Measurements from ENCODE around the gene PPIC. TPM values are rescaled to one million over a fixed set of nuclear protein-coding genes. Genes with fewer than 3 reads are reported as not detected.

The PPIC gene
- total RNA-seq, 4 donors from 2014 or later = 8.9 to 25.3 (median 10.9) TPM

- H3K4me3 ChIP-seq = no peak overlapping the region
- H3K4me1 ChIP-seq = no peaks in the 10 kb centered on the region
- H3K36me3 ChIP-seq = peaks cover 5% of the 10 kb centered on the region
- H3K27me3 ChIP-seq = no peaks in the 10 kb centered on the region
- TF ChIP-seq EP300 (IDR thresholded peaks at IDR 0.05) = no peak
- TF ChIP-seq POLR2AphosphoS5 (IDR thresholded peaks at IDR 0.05) = no peak
- TF ChIP-seq, protein P1, sequence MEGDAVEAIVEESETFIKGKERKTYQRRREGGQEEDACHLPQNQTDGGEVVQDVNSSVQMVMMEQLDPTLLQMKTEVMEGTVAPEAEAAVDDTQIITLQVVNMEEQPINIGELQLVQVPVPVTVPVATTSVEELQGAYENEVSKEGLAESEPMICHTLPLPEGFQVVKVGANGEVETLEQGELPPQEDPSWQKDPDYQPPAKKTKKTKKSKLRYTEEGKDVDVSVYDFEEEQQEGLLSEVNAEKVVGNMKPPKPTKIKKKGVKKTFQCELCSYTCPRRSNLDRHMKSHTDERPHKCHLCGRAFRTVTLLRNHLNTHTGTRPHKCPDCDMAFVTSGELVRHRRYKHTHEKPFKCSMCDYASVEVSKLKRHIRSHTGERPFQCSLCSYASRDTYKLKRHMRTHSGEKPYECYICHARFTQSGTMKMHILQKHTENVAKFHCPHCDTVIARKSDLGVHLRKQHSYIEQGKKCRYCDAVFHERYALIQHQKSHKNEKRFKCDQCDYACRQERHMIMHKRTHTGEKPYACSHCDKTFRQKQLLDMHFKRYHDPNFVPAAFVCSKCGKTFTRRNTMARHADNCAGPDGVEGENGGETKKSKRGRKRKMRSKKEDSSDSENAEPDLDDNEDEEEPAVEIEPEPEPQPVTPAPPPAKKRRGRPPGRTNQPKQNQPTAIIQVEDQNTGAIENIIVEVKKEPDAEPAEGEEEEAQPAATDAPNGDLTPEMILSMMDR (IDR thresholded peaks at IDR 0.05) = no peak
- no peak for TF ChIP-seq POLR2A (IDR thresholded peaks at IDR 0.05)
- no peak overlapping the region for H3K27ac ChIP-seq
- DNase-seq (ENCODE audit: low spot score in 2 of 2) = no peak
- 69% methylated on average over 10 of the region's 10 CpGs for WGBS
- H3K9me3 ChIP-seq = no peaks in the 10 kb centered on the region
Observed at GRCh38 chr5:122999947-123000563, 36.5 kb downstream of the PPIC start.

DNA sequence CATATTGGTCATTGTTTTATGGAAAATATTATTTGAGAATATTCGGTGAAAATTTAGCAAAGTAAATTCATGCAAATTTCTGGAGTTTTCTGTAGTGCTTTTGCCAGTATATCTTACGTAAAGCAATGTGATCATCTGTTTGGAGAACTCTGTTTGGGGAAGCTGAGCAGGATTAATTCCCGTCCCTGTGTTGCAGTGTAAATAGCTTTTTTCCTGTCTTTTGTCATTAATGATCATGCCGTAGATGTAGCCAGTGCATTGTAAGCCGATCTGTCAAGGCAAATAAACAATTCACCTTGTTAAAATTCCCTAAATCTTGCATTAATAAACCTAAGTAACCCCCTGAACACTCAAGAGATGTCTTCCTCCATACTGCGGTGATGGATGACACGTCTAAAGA is 39.2 kb downstream of the PPIC start:
- 86% methylated on average over 7 of the region's 7 CpGs for WGBS
- Histone ChIP-seq H3K9me3 (no peaks in the 10 kb centered on the region), H3K4me1 (no peaks in the 10 kb centered on the region), H3K27ac (no peak overlapping the region), H3K27me3 (no peaks in the 10 kb centered on the region), H3K36me3 (no peaks in the 10 kb centered on the region), H3K4me3 (no peak overlapping the region)
- no peak for DNase-seq (ENCODE audit: low spot score in 2 of 2)
- no peak for TF ChIP-seq POLR2A (IDR thresholded peaks at IDR 0.05)
- no peak for TF ChIP-seq EP300 (IDR thresholded peaks at IDR 0.05)
- TF ChIP-seq POLR2AphosphoS5 (IDR thresholded peaks at IDR 0.05) = no peak
- TF ChIP-seq, protein P1 (IDR thresholded peaks at IDR 0.05) = no peak

GRCh38 chr5:122996091-122996490 is 40.4 kb downstream of the PPIC start:
- TF ChIP-seq POLR2A (IDR thresholded peaks at IDR 0.05) = no peak
- TF ChIP-seq EP300 (IDR thresholded peaks at IDR 0.05) = no peak
- TF ChIP-seq POLR2AphosphoS5 (IDR thresholded peaks at IDR 0.05) = no peak
- TF ChIP-seq, protein P1 (IDR thresholded peaks at IDR 0.05) = no peak
- Histone ChIP-seq H3K4me1 (no peaks in the 10 kb centered on the region), H3K4me3 (no peak overlapping the region), H3K27ac (no peak overlapping the region), H3K36me3 (no peaks in the 10 kb centered on the region), H3K27me3 (no peaks in the 10 kb centered on the region), H3K9me3 (no peaks in the 10 kb centered on the region)
- 81% methylated on average over 3 of the region's 3 CpGs for WGBS
- no peak for DNase-seq (ENCODE audit: low spot score in 2 of 2)

- Histone ChIP-seq H3K36me3 (no peaks in the 10 kb centered on the region), H3K4me3 (no peak overlapping the region), H3K4me1 (no peaks in the 10 kb centered on the region), H3K27ac (no peak overlapping the region), H3K9me3 (no peaks in the 10 kb centered on the region), H3K27me3 (no peaks in the 10 kb centered on the region)
- TF ChIP-seq POLR2AphosphoS5 (IDR thresholded peaks at IDR 0.05) (no peak), EP300 (IDR thresholded peaks at IDR 0.05) (no peak), POLR2A (IDR thresholded peaks at IDR 0.05) (no peak)
- TF ChIP-seq, protein P1 (IDR thresholded peaks at IDR 0.05) = no peak
- 89% methylated on average over 2 of the region's 2 CpGs for WGBS
- DNase-seq (ENCODE audit: low spot score in 2 of 2) = no peak
Observed at GRCh38 chr5:122985954-122986721, 50.4 kb downstream of the PPIC start.

DNA sequence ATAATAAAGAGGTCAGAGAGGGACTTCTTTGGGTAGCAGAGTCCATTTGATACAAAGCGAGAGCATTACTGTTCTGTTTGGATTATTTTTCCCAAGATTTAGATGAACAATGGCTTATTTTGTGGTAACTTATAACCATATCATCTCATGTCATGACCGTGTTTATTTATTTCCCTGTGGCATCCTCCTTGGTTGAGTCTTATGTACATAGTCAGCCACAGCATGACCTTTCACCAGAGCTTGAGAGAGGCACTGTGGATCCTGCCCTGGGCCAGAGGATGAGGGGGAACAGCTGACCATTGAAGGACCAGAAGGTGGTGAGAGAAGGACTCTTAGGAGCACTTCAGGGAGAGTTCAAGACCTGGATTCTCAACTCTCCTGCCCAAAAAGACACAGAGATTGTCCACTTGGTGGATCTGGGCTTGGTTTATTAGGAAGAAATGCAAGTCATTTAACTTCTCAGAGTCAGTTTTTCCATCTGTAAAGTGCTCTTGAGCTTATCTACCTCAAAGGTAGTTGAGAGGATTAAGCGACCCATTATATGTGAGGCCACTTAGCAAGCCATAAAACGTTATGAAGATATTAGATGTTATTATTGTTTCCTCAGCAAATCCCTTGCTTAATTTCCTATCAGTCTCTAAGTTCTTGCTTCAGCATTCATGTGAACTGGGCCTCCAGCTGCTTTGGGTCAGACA is 51.4 kb downstream of the PPIC start:
- no peak overlapping the region for H3K27ac ChIP-seq
- no peaks in the 10 kb centered on the region for H3K4me1 ChIP-seq
- H3K9me3 ChIP-seq = no peaks in the 10 kb centered on the region
- H3K27me3 ChIP-seq = no peaks in the 10 kb centered on the region
- no peak overlapping the region for H3K4me3 ChIP-seq
- no peak for DNase-seq (ENCODE audit: low spot score in 2 of 2)
- WGBS = 90% methylated on average over 4 of the region's 4 CpGs
- H3K36me3 ChIP-seq = no peaks in the 10 kb centered on the region
- TF ChIP-seq POLR2AphosphoS5 (IDR thresholded peaks at IDR 0.05) (no peak), EP300 (IDR thresholded peaks at IDR 0.05) (no peak), POLR2A (IDR thresholded peaks at IDR 0.05) (no peak)
- TF ChIP-seq, protein P1 (IDR thresholded peaks at IDR 0.05) = no peak
